IPS-18c (cell line): ENCODE results near the gene MTM1.

Experiments used
- H3K4me3 ChIP-seq: 2 replicates; pipeline ENCODE4 v1.7.0; 2013; ENCODE audit warnings: low read depth, mild to moderate bottlenecking, low read length, moderate library complexity; ENCODE audit not compliant: insufficient read depth
- H3K9me3 ChIP-seq: one replicate; pipeline ENCODE4 v1.6.1; 2013; ENCODE audit warnings: mild to moderate bottlenecking, low read length, moderate library complexity; ENCODE audit not compliant: control insufficient read depth, insufficient read depth

The MTM1 gene

DNA sequence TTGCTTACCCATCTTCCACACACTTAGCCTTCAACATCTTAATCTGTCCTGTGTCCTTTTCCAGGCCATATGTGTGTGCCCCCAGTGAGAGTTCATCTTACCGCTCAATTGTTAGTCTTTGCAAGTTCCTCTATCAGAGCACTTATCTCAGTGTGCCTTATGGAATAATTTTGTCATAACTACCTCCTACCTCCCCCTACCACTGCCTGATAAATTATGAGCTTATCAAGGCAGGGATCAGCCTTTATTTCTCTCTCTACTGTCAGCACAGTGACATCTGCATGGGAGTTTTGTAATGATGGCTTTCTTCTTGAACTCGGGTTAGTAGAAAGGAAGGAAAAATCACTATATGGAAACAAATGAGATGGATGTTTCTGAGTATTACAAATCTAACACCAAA lies 53.2 kb downstream of the MTM1 start:
- Histone ChIP-seq H3K4me3 (no peak overlapping the region), H3K9me3 (no peaks in the 10 kb centered on the region)

DNA sequence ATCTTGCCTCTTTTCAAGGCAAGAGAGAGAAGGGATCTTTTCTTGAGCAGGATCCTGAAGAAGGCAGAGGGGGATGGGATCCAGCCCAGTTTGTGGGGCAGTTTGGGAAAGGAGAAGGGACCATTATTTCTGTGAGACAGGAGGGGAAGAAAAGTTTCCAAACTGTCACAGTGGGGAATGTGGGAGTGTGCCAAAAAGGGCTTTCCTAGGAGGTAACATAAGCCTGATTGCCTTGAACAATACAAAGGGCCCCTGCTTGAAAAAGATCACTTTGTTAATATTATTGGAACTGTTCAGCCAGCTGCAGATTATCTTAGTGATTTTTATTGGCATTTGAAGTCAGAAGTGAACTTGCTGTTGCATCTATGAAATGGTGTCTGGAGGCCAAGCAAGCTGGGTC lies 55.2 kb downstream of the MTM1 start:
- Histone ChIP-seq H3K4me3 (no peak overlapping the region), H3K9me3 (no peaks in the 10 kb centered on the region)

DNA sequence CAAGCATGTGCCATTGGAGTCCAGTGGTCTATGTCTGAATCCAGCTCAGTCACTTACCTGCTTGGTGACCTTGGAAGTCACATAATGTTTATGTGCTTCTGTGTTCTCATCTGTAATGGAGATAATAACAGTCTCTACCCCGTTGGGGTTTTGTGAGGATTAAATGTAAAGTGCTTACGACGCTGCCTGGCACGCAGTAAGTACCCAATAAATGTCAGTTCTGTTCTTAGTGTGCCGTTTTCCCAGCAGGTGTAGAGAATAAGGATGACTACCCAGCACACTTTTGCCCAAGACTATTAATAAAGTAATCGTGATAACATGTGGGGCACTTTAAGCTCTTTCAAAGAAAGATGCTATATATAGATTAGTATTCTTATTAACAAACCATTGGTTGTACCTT lies 56.7 kb downstream of the MTM1 start:
- H3K4me3 ChIP-seq, result no peak overlapping the region
- peaks cover 4% of the 10 kb centered on the region for H3K9me3 ChIP-seq

DNA sequence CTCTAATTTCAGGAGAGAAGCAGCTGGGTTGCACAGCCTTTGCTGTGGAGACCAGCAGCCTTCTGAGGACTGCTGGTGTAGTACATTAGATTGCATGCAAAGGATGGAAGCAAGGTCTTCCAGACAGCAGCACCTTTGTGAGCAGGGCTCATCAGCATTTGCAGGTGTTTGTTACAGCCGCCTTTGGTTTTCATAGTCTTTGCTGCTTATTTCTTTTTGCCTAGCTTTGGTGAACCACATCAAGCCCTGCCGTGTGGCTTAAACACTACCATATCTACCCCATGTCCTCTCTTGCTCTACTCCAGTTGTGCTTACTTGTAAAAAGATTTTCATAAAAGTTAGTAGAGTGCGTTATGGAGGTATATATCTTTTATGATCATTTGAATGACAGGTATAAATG lies 57.5 kb downstream of the MTM1 start:
- H3K9me3 ChIP-seq, result peaks cover 4% of the 10 kb centered on the region
- no peak overlapping the region for H3K4me3 ChIP-seq

DNA sequence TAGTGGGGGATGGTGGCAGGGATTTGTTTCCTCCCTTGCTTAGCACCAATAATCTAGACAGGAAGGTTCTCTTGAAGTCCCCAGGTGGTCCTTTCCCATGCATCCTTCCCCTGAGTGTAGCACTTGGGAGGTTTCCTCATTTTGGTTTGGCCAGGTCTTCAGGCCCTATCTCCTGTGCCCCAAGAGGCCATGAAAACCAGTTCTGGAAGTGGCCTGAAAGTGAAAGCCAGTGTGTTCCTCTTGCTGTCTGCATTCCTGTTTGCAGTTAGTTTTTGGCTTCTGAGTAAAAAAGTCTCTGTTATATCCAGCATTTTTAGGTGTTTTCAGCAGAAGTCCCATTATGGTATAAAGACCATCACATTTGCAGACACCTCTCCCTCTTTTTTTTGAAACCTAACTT lies 59.5 kb downstream of the MTM1 start:
- peaks cover 4% of the 10 kb centered on the region for H3K9me3 ChIP-seq
- no peak overlapping the region for H3K4me3 ChIP-seq

DNA sequence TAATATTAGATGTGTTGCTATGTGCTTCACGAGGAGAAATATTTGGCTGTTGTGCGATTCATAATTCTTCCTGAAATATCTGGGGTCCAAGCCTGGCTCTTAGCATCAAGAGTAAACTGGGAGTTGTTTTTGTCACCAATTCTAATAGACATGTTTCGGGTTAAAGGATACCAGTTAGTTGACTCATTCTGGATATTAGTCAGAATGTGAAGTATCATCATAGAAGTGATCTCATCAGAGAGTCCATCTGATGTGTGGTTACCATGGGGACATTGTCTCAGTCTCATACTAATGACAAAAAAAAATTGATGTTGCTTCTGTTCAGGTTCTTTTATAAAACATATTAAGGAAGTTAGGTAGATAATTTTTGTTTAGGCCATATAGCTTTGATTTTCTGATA lies 67.5 kb downstream of the MTM1 start:
- H3K4me3 ChIP-seq, result no peak overlapping the region
- H3K9me3 ChIP-seq, result no peaks in the 10 kb centered on the region

DNA sequence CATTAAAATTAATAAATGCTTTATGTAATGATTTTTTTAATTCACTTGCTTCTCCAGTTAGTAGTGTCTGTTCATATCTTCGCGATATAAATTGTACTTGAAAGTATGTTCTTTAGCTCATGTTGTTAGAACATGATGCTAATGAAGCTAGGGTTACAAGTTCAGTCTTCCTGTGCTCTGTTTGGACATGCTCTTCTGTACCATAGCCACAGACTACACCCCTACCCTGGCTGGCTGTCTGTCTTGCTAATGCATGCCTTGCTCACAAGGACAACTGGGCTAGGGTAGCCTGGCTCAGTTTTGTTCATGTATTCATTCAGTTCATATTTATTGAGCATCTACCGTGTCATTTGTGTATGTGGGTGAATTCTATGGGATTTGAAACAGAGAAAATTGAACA lies 74.0 kb downstream of the MTM1 start:
- Histone ChIP-seq H3K9me3 (no peaks in the 10 kb centered on the region), H3K4me3 (no peak overlapping the region)

DNA sequence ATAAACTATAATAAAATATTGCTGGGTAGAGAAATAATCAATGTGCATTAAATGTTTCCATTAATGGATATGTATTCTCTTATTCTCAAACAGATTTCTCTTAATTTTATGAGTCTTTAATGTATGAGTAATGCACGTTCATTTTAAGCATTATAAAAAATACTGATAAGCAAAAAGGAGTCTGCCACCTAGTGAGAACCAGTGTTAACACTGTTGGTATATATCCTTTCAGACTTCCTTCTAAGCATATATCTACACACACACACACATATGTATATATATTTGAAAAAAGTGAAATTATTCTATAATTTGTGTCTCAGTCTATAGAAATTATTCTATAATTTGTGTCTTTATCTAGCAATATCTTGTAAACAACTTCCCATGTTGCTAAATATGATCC lies 74.8 kb downstream of the MTM1 start:
- Histone ChIP-seq H3K4me3 (no peak overlapping the region), H3K9me3 (no peaks in the 10 kb centered on the region)

DNA sequence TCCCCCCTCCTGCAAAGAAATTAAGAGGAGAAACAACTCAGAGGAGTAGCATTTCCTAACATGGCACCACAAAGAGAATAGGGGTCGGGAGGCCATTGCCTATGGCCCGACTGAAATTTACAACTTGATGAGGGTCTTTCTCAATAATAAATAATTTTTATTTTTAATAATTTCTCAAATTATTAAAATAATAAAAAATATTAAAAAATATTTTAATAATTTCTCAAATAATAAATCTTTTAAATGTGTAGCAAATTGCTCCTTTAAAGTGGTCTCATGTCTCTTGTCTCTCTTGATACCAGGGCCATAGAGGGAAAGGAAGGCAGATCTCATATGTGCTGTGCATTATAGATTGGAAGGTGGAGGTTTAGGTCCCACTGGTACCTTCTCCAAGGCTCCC lies 75.5 kb downstream of the MTM1 start:
- no peak overlapping the region for H3K4me3 ChIP-seq
- H3K9me3 ChIP-seq, result no peaks in the 10 kb centered on the region

DNA sequence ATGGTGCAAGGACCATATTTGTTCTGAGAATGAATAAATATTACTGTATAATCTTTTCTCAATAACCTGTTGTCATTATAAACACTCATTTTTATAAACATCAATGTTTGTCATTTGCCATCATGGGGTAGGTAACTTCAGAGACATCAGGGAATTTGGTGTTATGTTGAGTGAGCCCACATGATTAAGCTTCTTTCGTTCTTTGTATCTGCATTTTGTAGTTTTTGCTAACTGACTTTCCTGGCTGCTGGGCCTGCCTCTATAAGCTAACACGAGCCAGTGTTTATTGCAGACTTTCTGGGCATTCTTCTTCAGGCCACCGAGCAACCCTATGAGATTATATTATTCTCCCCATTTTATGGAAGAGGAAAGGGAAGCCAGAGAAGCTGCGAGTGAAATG lies 76.0 kb downstream of the MTM1 start:
- Histone ChIP-seq H3K9me3 (no peaks in the 10 kb centered on the region), H3K4me3 (no peak overlapping the region)

DNA sequence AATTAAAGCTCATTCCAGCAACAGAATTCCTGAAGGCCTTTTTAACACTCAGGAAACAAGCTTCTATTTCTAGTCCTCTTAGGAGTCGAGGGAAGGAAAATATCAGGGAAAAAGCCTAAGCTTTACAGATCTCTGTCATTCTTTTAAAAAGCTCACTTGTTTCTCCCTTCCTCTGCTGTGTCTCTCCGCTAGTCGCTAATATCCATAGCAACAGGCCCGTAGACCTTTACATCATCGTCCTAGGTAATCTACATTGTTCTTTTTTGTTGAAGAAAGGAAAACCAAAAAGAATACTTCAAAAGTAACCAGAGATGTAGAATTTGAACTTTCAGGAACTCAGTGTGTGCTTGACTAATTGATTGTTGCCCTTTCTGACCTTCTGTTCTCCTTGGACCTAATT lies 78.9 kb downstream of the MTM1 start:
- Histone ChIP-seq H3K9me3 (no peaks in the 10 kb centered on the region), H3K4me3 (no peak overlapping the region)

DNA sequence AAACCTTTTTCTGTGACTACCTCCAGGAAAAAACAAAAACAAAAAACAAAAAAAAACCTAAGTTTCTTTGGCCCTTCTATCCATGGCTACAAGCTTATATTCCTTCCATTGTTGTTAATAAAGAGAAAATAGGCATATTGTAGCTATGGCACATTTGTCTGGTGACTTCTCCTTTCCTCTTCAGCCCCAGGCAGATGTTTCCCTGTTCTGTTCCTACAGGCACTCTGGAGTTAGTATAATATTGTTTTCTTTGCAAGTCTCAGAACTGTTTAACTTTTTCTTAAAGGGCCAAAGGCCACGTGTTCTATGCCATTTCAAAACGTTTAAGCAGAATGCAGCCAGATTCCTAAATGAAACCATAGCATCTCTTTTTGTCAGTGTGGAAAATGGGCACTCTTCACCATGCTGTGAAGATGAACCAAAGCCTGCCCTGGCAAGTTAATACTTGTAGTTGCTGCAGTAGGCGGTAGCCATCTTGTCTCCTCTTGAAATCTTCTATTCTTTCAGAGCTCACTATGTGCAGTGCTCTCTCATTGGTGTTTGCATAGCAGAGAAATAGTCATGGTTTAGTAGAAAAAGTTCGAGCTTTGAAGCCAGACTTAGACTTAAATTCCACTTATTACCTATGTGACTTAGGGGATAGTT lies 80.0 kb downstream of the MTM1 start:
- no peak overlapping the region for H3K4me3 ChIP-seq
- no peaks in the 10 kb centered on the region for H3K9me3 ChIP-seq

DNA sequence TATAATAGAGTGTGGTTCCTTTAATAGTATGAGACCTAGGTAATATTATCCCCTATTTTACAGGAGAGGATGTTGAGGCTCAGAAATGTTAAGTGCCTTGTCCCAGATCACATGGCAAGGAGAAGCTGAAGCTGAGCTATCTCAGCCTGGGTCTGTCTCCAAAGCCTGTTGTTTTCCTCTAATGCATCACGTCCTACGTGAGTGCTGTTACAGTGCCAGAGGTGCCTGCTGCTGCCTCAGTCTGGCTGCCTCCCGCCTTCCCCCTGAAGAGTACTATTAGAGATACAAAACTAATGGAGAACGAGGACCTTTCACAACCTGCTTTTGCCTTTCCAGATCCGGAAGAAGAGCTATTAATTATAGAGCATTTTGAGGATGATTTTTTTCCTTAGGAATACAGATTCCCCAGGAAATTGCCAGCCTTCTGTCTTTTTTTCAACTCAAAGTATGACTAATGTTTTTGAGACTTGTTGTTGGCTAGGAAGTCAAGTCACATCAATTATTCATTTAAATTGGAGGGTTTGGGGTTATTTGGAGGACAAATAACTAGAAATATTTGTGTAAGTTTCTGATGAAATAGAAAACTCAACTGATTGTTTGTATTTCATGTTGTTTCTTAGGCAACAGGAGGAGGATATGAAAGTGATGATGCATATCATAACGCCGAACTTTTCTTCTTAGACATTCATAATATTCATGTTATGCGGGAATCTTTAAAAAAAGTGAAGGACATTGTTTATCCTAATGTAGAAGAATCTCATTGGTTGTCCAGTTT lies 80.9 kb downstream of the MTM1 start:
- Histone ChIP-seq H3K4me3 (no peak overlapping the region), H3K9me3 (no peaks in the 10 kb centered on the region)

DNA sequence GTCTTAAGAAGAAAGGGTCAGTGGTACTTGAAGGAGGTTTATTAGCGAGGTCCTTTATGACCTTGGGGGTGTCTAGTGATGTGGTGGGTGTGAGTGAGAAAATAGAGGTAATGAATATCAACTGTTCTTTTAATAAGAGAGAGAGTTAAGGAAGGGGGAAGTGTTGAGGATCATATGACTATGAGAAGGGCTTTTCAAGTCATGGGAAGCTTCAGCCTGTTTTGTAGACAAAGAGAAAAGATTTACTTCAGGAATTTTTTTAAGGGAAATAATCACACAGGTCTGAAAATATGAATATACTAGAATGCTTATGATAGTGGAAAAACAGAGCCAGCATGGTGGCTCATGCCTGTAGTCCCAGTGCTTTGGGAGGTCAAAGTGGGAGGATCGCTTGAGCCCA lies 83.5 kb downstream of the MTM1 start:
- no peaks in the 10 kb centered on the region for H3K9me3 ChIP-seq
- no peak overlapping the region for H3K4me3 ChIP-seq

DNA sequence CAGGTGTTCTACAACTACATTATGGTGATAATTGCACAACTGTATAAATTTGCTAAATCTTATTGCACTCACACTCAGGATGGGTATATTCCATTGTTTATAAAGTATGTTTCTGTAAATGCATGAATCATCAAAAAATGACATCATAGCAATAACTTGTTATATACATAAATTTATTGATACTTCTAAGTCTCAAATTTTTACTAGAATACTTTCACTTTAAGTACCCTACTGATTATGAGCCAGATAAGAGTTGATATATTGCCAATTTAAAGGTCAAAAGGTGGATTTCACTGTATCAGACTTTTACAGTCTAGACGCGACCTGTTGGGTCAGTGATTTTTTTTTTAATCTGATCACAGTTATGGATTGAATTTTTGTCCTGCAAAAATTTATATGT lies 87.4 kb downstream of the MTM1 start:
- H3K4me3 ChIP-seq, result no peak overlapping the region
- peaks cover 2% of the 10 kb centered on the region for H3K9me3 ChIP-seq

DNA sequence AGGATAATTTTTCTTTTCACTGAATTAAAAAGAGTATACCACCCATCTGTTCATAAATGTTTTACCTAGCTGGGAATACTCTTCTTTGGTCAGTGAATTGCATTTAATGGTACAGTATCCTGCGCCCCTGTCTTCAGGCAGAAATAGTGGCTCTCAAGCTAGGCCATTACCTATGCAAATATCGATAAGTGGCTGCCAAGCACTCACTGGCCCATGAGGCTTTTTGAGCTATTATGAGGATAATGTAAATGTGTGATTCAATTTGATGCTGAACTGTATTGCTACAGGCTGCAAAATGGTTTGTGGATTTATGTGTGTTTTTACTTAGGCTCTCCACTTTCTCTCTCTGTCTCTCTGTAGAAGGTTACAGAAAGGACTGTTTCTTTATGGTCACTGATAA lies 94.7 kb downstream of the MTM1 start:
- H3K9me3 ChIP-seq, result peaks cover 5% of the 10 kb centered on the region
- H3K4me3 ChIP-seq, result no peak overlapping the region

DNA sequence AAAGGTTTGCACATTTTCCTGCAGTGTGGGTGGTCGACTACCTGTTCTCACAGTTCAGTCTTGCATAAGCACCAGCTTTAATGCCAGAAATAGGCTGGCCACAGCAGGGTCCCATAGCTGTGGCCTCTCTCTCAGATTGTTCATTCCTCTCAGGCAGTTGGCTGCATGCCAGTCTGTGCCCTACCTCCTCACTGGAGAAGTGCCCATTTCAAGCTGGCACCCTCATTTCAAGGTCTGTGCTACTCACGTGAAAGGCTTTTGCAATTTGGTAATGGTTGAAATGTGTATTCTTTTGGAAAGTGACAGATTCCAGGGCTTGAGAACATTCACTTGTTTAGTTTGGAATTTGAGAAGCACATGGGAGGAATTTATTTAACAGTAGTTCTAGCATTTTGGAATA lies 95.9 kb downstream of the MTM1 start:
- Histone ChIP-seq H3K9me3 (peaks cover 2% of the 10 kb centered on the region), H3K4me3 (no peak overlapping the region)

DNA sequence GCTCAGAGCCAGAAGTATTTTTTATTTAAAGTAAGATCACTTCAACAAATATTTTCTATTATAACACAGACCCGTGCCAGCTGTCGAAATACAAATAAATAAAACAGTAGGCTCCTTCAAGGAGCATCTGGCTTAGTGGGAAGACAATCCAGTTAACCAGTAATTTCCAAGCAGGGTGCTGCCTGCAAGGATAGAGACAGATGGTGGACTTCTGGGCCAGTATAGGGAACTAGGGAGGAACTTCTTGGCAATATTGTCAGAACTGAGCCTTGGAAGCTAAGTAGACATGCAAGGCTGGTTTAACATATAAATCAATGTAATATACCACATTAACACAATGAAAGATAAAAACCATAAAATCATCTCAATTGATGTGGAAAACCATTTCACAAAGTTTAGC lies 107.8 kb downstream of the MTM1 start:
- H3K4me3 ChIP-seq, result no peak overlapping the region

DNA sequence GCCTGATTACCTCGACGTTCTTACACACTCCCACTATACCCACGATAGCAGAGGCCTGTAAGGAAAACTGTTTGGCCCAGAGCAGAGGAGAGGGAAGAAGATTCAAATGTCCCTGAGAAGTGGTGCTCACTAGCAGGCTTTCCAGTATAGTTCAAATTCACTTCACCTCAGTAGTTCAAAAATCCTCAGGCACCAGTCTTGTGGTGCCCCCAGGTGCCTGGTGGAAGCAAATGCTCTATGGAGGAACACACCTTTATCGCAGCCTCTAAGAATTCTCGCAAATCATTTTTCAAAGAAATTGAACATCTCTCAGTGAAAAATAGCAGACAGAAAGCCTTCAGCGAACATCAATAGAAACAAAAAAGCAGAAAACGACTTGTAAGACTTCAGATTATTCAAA lies 112.6 kb downstream of the MTM1 start:
- no peak overlapping the region for H3K4me3 ChIP-seq
- H3K9me3 ChIP-seq, result peaks cover 1% of the 10 kb centered on the region

More for the DNA sequence above, 107.8 kb downstream of the MTM1 start:
- no peaks in the 10 kb centered on the region for H3K9me3 ChIP-seq
